Measurements from ENCODE around the gene LRPAP1.

GRCh38 chr4:3523146-3523627, 9.0 kb downstream of the LRPAP1 start:
- TF ChIP-seq EP300 (IDR thresholded peaks at IDR 0.05) (no peak), POLR2A (IDR thresholded peaks at IDR 0.05) (no peak), POLR2AphosphoS5 (IDR thresholded peaks at IDR 0.05) (no peak)

Measured in stomach (tissue), 4 donors.